ENCODE results near the gene CACNA2D4. TPM values are rescaled to one million over a fixed set of nuclear protein-coding genes. Genes with fewer than 3 reads are reported as not detected.

The CACNA2D4 gene
- total RNA-seq, 8 experiments from 2014 or later: 0.22 to 2.5 (median 1.1) TPM

- in situ Hi-C loops (cut with MboI; ENCODE audit: low pct_unique_long_range_greater_than_20kb in 2 of 9, low sequenced_read_pairs in 9 of 9, unreplicated experiment in 9 of 9): no loop called here
- H3K4me1 ChIP-seq (replicated peaks in 1 of 2): peaks cover 16 to 35% of the 10 kb centered on the region in 2 donors
Measured at GRCh38 chr12:1839956-1840951, 78.2 kb downstream of the CACNA2D4 start.

GRCh38 chr12:1839464-1839863 lies 79.0 kb downstream of the CACNA2D4 start:
- Histone ChIP-seq H3K4me3 (no peak overlapping the region), H3K4me1 (replicated peaks in 1 of 2) (peaks cover 19 to 30% of the 10 kb centered on the region in 2 donors), H3K27ac (no peak overlapping the region)
- no peak for ATAC-seq (replicated peaks in 6 of 8)
- in situ Hi-C loops (cut with MboI; ENCODE audit: low pct_unique_long_range_greater_than_20kb in 2 of 9, low sequenced_read_pairs in 9 of 9, unreplicated experiment in 9 of 9): no loop called here
- WGBS, 10 experiments: 20 to 94% (median 73%) methylated on average over 1 to 5 of the region's 10 CpGs; no CpG with 5 or more reads in 2 of the 10 experiments

More at GRCh38 chr12:1839956-1840951, 78.2 kb downstream of the CACNA2D4 start:
- Histone ChIP-seq H3K27ac (no peak overlapping the region), H3K4me3 (no peak overlapping the region)
- peak in 1 of 8 experiments; percentile 9 for ATAC-seq (replicated peaks in 6 of 8)
- WGBS, 10 experiments: 52 to 100% (median 65%) methylated on average over 1 to 16 of the region's 24 CpGs; no CpG with 5 or more reads in 1 of the 10 experiments

- ATAC-seq (replicated peaks in 6 of 8): no peak
- in situ Hi-C loops (cut with MboI; ENCODE audit: low pct_unique_long_range_greater_than_20kb in 2 of 9, low sequenced_read_pairs in 9 of 9, unreplicated experiment in 9 of 9): no loop called here
- peaks cover 19 to 29% of the 10 kb centered on the region in 2 donors for H3K4me1 ChIP-seq (replicated peaks in 1 of 2)
- 30 to 88% (median 88%) methylated on average over 2 to 8 of the region's 15 CpGs; no CpG with 5 or more reads in 7 of the 10 experiments for WGBS, 10 experiments
- H3K4me3 ChIP-seq: no peak overlapping the region
- no peak overlapping the region for H3K27ac ChIP-seq
Measured at GRCh38 chr12:1838994-1839365, 79.5 kb downstream of the CACNA2D4 start.

- H3K4me3 ChIP-seq: no peak overlapping the region
- WGBS, 10 experiments: 40 to 87% (median 71%) methylated on average over 1 to 13 of the region's 26 CpGs; no CpG with 5 or more reads in 2 of the 10 experiments
- peak in 4 of 8 experiments; percentile 6 to 44 (median 39) for ATAC-seq (replicated peaks in 6 of 8)
- peaks cover 19 to 29% of the 10 kb centered on the region in 2 donors for H3K4me1 ChIP-seq (replicated peaks in 1 of 2)
- H3K27ac ChIP-seq: no peak overlapping the region
- in situ Hi-C loops (cut with MboI; ENCODE audit: low pct_unique_long_range_greater_than_20kb in 2 of 9, low sequenced_read_pairs in 9 of 9, unreplicated experiment in 9 of 9): no loop called here
Measured at GRCh38 chr12:1838205-1838993, 80.1 kb downstream of the CACNA2D4 start.

GRCh38 chr12:1837541-1838204 lies 80.8 kb downstream of the CACNA2D4 start:
- H3K4me3 ChIP-seq: no peak overlapping the region
- peak in 3 of 8 experiments; percentile 28 to 66 (median 51) for ATAC-seq (replicated peaks in 6 of 8)
- in situ Hi-C loops (cut with MboI; ENCODE audit: low pct_unique_long_range_greater_than_20kb in 2 of 9, low sequenced_read_pairs in 9 of 9, unreplicated experiment in 9 of 9): no loop called here
- no peak overlapping the region for H3K27ac ChIP-seq
- peaks cover 25 to 34% of the 10 kb centered on the region in 2 donors for H3K4me1 ChIP-seq (replicated peaks in 1 of 2)
- 48 to 83% (median 65%) methylated on average over 2 to 7 of the region's 12 CpGs; no CpG with 5 or more reads in 4 of the 10 experiments for WGBS, 10 experiments

- Histone ChIP-seq H3K4me1 (replicated peaks in 1 of 2) (peaks cover 25 to 34% of the 10 kb centered on the region in 2 donors), H3K27ac (no peak overlapping the region), H3K4me3 (no peak overlapping the region)
- peak in 4 of 8 experiments; percentile 7 to 60 (median 14) for ATAC-seq (replicated peaks in 6 of 8)
- WGBS, 10 experiments: 59 to 100% (median 73%) methylated on average over 1 to 17 of the region's 22 CpGs; no CpG with 5 or more reads in 3 of the 10 experiments
- in situ Hi-C loops (cut with MboI; ENCODE audit: low pct_unique_long_range_greater_than_20kb in 2 of 9, low sequenced_read_pairs in 9 of 9, unreplicated experiment in 9 of 9): no loop called here
Measured at GRCh38 chr12:1836854-1837421, 81.5 kb downstream of the CACNA2D4 start.

GRCh38 chr12:1836241-1836803 lies 82.1 kb downstream of the CACNA2D4 start:
- 50 to 67% methylated on average over 1 to 3 of the region's 7 CpGs; no CpG with 5 or more reads in 8 of the 10 experiments for WGBS, 10 experiments
- Histone ChIP-seq H3K4me1 (replicated peaks in 1 of 2) (peaks cover 25 to 34% of the 10 kb centered on the region in 2 donors), H3K27ac (no peak overlapping the region), H3K4me3 (no peak overlapping the region)
- ATAC-seq (replicated peaks in 6 of 8): no peak
- in situ Hi-C loops (cut with MboI; ENCODE audit: low pct_unique_long_range_greater_than_20kb in 2 of 9, low sequenced_read_pairs in 9 of 9, unreplicated experiment in 9 of 9): no loop called here

GRCh38 chr12:1835211-1836131 lies 83.0 kb downstream of the CACNA2D4 start:
- H3K4me3 ChIP-seq: no peak overlapping the region
- ATAC-seq (replicated peaks in 6 of 8): peak in 5 of 8 experiments; percentile 33 to 66 (median 62)
- 27 to 87% (median 80%) methylated on average over 1 to 13 of the region's 22 CpGs; no CpG with 5 or more reads in 5 of the 10 experiments for WGBS, 10 experiments
- in situ Hi-C loops (cut with MboI; ENCODE audit: low pct_unique_long_range_greater_than_20kb in 2 of 9, low sequenced_read_pairs in 9 of 9, unreplicated experiment in 9 of 9): no loop called here
- no peak overlapping the region for H3K27ac ChIP-seq
- H3K4me1 ChIP-seq (replicated peaks in 1 of 2): peaks cover 25 to 30% of the 10 kb centered on the region in 2 donors

- in situ Hi-C loops (cut with MboI; ENCODE audit: low pct_unique_long_range_greater_than_20kb in 2 of 9, low sequenced_read_pairs in 9 of 9, unreplicated experiment in 9 of 9): no loop called here
- Histone ChIP-seq H3K27ac (no peak overlapping the region), H3K4me1 (replicated peaks in 1 of 2) (peaks cover 29 to 32% of the 10 kb centered on the region in 2 donors), H3K4me3 (no peak overlapping the region)
- ATAC-seq (replicated peaks in 6 of 8): no peak
- WGBS, 10 experiments: 50 to 100% (median 83%) methylated on average over 1 to 19 of the region's 34 CpGs; no CpG with 5 or more reads in 6 of the 10 experiments
Measured at GRCh38 chr12:1834186-1834925, 84.1 kb downstream of the CACNA2D4 start.

- Histone ChIP-seq H3K4me3 (no peak overlapping the region), H3K27ac (no peak overlapping the region), H3K4me1 (replicated peaks in 1 of 2) (peaks cover 35 to 39% of the 10 kb centered on the region in 2 donors)
- 3 to 100% (median 71%) methylated on average over 1 to 8 of the region's 10 CpGs; no CpG with 5 or more reads in 3 of the 10 experiments for WGBS, 10 experiments
- in situ Hi-C loops (cut with MboI; ENCODE audit: low pct_unique_long_range_greater_than_20kb in 2 of 9, low sequenced_read_pairs in 9 of 9, unreplicated experiment in 9 of 9): no loop called here
- no peak for ATAC-seq (replicated peaks in 6 of 8)
Measured at GRCh38 chr12:1833596-1834028, 84.8 kb downstream of the CACNA2D4 start.

Measured in motor neuron (in vitro differentiated cells).